HG03060 (cell line): ENCODE results near the gene LMAN2L.

ENCODE experiments used
- ATAC-seq: cut with Tn5 transposase; IDR thresholded peaks from one replicate; pipeline ENCODE4 v1.9.1; 2021; ENCODE audit warnings: low read depth, moderate number of reproducible peaks; ENCODE audit not compliant: unreplicated experiment

LMAN2L gene

DNA sequence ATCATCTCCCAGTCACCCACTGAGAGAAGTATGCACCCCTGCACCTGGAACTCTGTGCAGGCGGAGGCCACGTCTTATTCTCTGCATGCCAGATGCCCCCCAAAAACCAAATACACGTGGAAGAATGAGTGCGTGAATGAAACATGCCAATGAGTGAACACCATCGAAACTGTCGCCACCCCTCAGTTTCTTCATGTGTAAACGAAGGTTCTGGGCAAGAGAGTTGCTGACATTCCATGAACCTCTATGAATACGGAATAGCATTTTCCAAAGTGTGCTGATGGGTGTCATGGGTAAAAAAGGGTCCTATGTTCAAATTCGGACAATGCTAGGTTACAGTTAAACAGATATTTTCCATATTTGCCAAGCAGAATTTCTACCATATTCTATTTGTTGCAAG, 77.5 kb downstream of the LMAN2L start:
- no peak for ATAC-seq

DNA sequence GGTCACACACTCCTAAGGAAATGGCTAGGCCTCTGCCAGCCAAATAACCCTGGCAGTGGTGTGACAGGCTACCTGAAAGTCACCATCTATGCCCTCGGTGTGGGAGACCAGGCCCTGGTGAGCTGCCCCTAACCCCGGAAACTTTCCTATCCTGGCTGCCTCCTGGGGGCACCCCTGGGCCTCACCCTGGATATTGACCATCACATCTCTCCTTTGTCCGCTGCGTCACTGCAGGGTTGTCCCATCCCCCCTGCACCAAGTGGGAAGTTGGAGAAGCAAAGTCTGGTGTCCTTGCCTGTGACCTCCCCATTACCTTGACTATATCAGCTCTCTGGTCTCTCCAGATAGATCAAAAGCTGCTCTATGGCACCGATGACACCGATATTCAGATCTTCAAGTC, 78.5 kb downstream of the LMAN2L start:
- no peak for ATAC-seq

DNA sequence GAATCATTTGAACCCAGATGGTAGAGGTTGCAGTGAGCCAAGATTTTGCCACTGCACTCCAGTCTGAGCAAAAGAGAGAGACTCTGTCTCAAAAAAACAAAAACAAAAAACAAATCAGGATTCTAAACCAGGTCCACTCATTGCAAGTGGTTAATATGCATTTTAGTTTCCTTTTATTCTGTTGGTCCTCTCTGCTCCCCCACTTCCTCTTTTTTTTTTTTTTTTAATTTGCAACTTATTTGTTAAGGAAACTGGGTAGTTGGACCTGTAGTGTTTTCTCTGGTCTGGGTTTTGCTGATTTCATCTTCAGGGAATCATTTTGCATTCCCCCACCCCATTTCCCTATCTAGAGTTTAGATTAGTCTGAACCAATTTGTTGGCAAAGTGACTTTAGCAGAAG, 83.3 kb downstream of the LMAN2L start:
- ATAC-seq = no peak
